Fibroblast of mammary gland (primary cell): ENCODE results near the gene FAF1.

Experiments used
- DNase-seq: peaks from one replicate; pipeline ENCODE4 v3.0.0-alpha.2; 2010; ENCODE audit warnings: low read depth
- H3K4me3 ChIP-seq: 2 replicates; pipeline ENCODE4 v1.5.1; 2011; ENCODE audit warnings: low read depth, mild to moderate bottlenecking, low read length, moderate library complexity; ENCODE audit not compliant: control insufficient read depth
- CTCF ChIP-seq: conservative IDR thresholded peaks from 2 replicates; pipeline ENCODE4 v1.5.1; 2011; ENCODE audit warnings: low read depth, low read length, inconsistent platforms; ENCODE audit not compliant: control insufficient read depth, insufficient read depth

FAF1 gene

GRCh38 chr1:50427818-50428779 lies 532.0 kb downstream of the FAF1 start:
- TF ChIP-seq CTCF = no peak
- DNase-seq = no peak
- no peak overlapping the region for H3K4me3 ChIP-seq

- no peak overlapping the region for H3K4me3 ChIP-seq
- DNase-seq = no peak
- no peak for TF ChIP-seq CTCF
Measured at GRCh38 chr1:50427086-50427817, 532.8 kb downstream of the FAF1 start.

- no peak for TF ChIP-seq CTCF
- no peak for DNase-seq
- no peak overlapping the region for H3K4me3 ChIP-seq
Measured at GRCh38 chr1:50426702-50427085, 533.4 kb downstream of the FAF1 start.

GRCh38 chr1:50426108-50426700 lies 533.9 kb downstream of the FAF1 start:
- no peak overlapping the region for H3K4me3 ChIP-seq
- DNase-seq = no peak
- no peak for TF ChIP-seq CTCF

- peak; percentile 19 for DNase-seq
- no peak overlapping the region for H3K4me3 ChIP-seq
- TF ChIP-seq CTCF = peak; percentile 1
Measured at GRCh38 chr1:50425376-50426107, 534.5 kb downstream of the FAF1 start.

- TF ChIP-seq CTCF = no peak
- no peak overlapping the region for H3K4me3 ChIP-seq
- DNase-seq = no peak
Measured at GRCh38 chr1:50424884-50425375, 535.1 kb downstream of the FAF1 start.
